K562 (cell line): ENCODE measurements around the gene MBD6. TPM values are rescaled to one million over a fixed set of nuclear protein-coding genes. Genes with fewer than 3 reads are reported as not detected.

Source experiments
- ARHGAP35 ChIP-seq: fragments of 450-650 bp; IDR thresholded peaks from 2 replicates; pipeline ENCODE4 v1.6.1; 2018; ENCODE audit not compliant: partially characterized antibody
- BRD9 ChIP-seq: fragments of 450-650 bp; IDR thresholded peaks from 2 replicates; pipeline ENCODE4 v1.6.1; 2018; ENCODE audit warnings: low read depth; ENCODE audit not compliant: partially characterized antibody
- CBFA2T2 ChIP-seq: fragments of 450-650 bp; conservative IDR thresholded peaks from 2 replicates; pipeline ENCODE4 v1.6.1; 2017; ENCODE audit warnings: mild to moderate bottlenecking
- CBFA2T3 ChIP-seq: fragments of 450-650 bp; IDR thresholded peaks from 2 replicates; pipeline ENCODE4 v1.6.1; 2017
- DNMT1 ChIP-seq: fragments of 450-650 bp; IDR thresholded peaks from 2 replicates; pipeline ENCODE4 v1.6.1; 2016; ENCODE audit warnings: antibody characterized with exemption, mild to moderate bottlenecking
- FOXA3 ChIP-seq, 2 experiments: fragments of 450-650 bp in 1 of 2; sonication (generic) in 1 of 2; formaldehyde crosslinking; IDR thresholded peaks in 1 of 2; conservative IDR thresholded peaks in 1 of 2; 2 replicates each; pipeline versions ENCODE4 v1.4.0 to v1.8.0; 2020 to 2022; ENCODE audit warnings: mild to moderate bottlenecking in 2 of 2, missing genetic modification reagents in 1 of 2
- FOXK2 ChIP-seq, 2 experiments: fragments of 450-650 bp; IDR thresholded peaks in 1 of 2; conservative IDR thresholded peaks in 1 of 2; 2 replicates each; pipeline ENCODE4 v1.6.1; 2016; ENCODE audit warnings: low read depth in 2 of 2, mild to moderate bottlenecking in 1 of 2
- KLF13 ChIP-seq: fragments of 450-650 bp; IDR thresholded peaks from 2 replicates; pipeline ENCODE4 v1.6.1; 2016; ENCODE audit warnings: missing genetic modification characterization, low read depth, mild to moderate bottlenecking, missing compliant biosample characterization, moderate library complexity, borderline replicate concordance
- MLLT1 ChIP-seq, 2 experiments: fragments of 450-650 bp; IDR thresholded peaks; 2 replicates each; pipeline ENCODE4 v1.6.1; 2016
- NCOA4 ChIP-seq: fragments of 450-650 bp; IDR thresholded peaks from 2 replicates; pipeline ENCODE4 v1.6.1; 2018; ENCODE audit warnings: mild to moderate bottlenecking; ENCODE audit not compliant: partially characterized antibody
- NFIC ChIP-seq: fragments of 450-650 bp; IDR thresholded peaks from 2 replicates; pipeline ENCODE4 v1.6.1; 2017; ENCODE audit warnings: mild to moderate bottlenecking, inconsistent platforms
- PATZ1 ChIP-seq: fragments of 250-450 bp; sonication (Bioruptor Pico); IDR thresholded peaks from 2 replicates; pipeline ENCODE4 v1.5.0; 2020; ENCODE audit warnings: mild to moderate bottlenecking, borderline replicate concordance
- SIN3A ChIP-seq, 2 experiments: fragments of 150-350 bp in 1 of 2; IDR thresholded peaks; 2 replicates each; pipeline ENCODE4 v1.6.1; 2011 to 2016; ENCODE audit warnings: borderline replicate concordance in 2 of 2, low read depth in 2 of 2, low read length in 2 of 2, mild to moderate bottlenecking in 2 of 2, moderate library complexity in 2 of 2; ENCODE audit not compliant: control insufficient read depth in 1 of 2
- STAT5A ChIP-seq: IDR thresholded peaks from 2 replicates; pipeline ENCODE4 v1.6.1; 2012; ENCODE audit warnings: low read length, inconsistent platforms, borderline replicate concordance
- THRB ChIP-seq: fragments of 450-650 bp; formaldehyde crosslinking; conservative IDR thresholded peaks from 2 replicates; pipeline ENCODE4 v1.4.0; 2022; ENCODE audit warnings: mild to moderate bottlenecking, missing genetic modification characterization
- ZBTB5 ChIP-seq: fragments of 450-650 bp; IDR thresholded peaks from 2 replicates; pipeline ENCODE4 v1.6.1; 2017; ENCODE audit warnings: antibody characterized with exemption
- ZBTB7A ChIP-seq: IDR thresholded peaks from 2 replicates; pipeline ENCODE4 v1.6.1; 2011; ENCODE audit warnings: low read depth, mild to moderate bottlenecking, low read length, moderate library complexity, borderline replicate concordance; ENCODE audit not compliant: control insufficient read depth
- ZC3H8 ChIP-seq: fragments of 450-650 bp; IDR thresholded peaks from 2 replicates; pipeline ENCODE4 v1.6.1; 2017
- ZNF431 ChIP-seq: sonication (generic); formaldehyde crosslinking; IDR thresholded peaks from 2 replicates; pipeline ENCODE4 v1.8.0; 2022; ENCODE audit warnings: mild to moderate bottlenecking, missing genetic modification reagents
- ZNF695 ChIP-seq: fragments of 450-650 bp; formaldehyde crosslinking; IDR thresholded peaks from 2 replicates; pipeline ENCODE4 v1.4.0; 2020; ENCODE audit warnings: mild to moderate bottlenecking, moderate library complexity
- polyA plus RNA-seq, 8 experiments: library from polyadenylated mRNA; depleted of rRNA in 4 of 8; stranded (reverse) in 5 of 8; unstranded in 3 of 8; fragments of >200 nt; fragmentation: Nextera tagmentation in 2 of 8; fragmentation: Illumina TruSeq in 1 of 8; extraction: Ambion mirVana in 2 of 8; extraction: Trizol in 1 of 8; gene quantifications; 2 replicates each; pipeline versions ENCODE4 v1.2.1 to v1.2.3, GENCODE V29; 2011 to 2014; ENCODE audit warnings: inconsistent platforms in 1 of 8, missing spikeins in 1 of 8
- total RNA-seq, 7 experiments: library from RNA; depleted of rRNA in 6 of 7; stranded (reverse); fragments of >200 nt in 6 of 7; fragmentation: Illumina TruSeq in 2 of 7; extraction: Trizol in 2 of 7; gene quantifications; 2 replicates each; pipeline versions ENCODE4 v1.2.1 to v1.2.3, GENCODE V29; 2011 to 2021; ENCODE audit warnings: low replicate concordance in 1 of 7

MBD6 gene
- total and polyA plus RNA-seq, 9 of the 15 experiments (the other 6 are each of a cell fraction or from before 2014, with no cell fraction given) = 2.0 to 54.8 (median 3.8) TPM

- TF ChIP-seq FOXK2 (conservative IDR thresholded peaks at IDR 0.05 in 1 of 2, IDR thresholded peaks at IDR 0.05 in 1 of 2; ENCODE audit: low read depth in 2 of 2) (0 out of 4 replicates have a peak, but pooled peaks of 1 of the 2 experiments have one; percentile 38), NCOA4 (peak; percentile 74), ZBTB5 (peak; percentile 43; the same call in 1 of the 2 replicates), KLF13 (tag) (no peak), CBFA2T2 (0 out of 2 replicates have a peak, but pooled peaks have one; percentile 14), ARHGAP35 (peak; percentile 65), BRD9 (peak; percentile 29), CBFA2T3 (0 out of 2 replicates have a peak, but pooled peaks have one; percentile 16), ZNF695 (CRISPR knock-in tag) (no peak), ZC3H8 (no peak), PATZ1 (CRISPR knock-in tag) (0 out of 2 replicates have a peak, but pooled peaks have one; percentile 49), SIN3A (IDR thresholded peaks at IDR 0.05; ENCODE audit: borderline replicate concordance in 2 of 2, control insufficient read depth in 1 of 2, low read depth in 2 of 2, low read length in 2 of 2) (peak in 1 of 2 experiments; percentile 79; a peak in 1 of 4 replicates), FOXA3 (CRISPR knock-in tag; conservative IDR thresholded peaks at IDR 0.05 in 1 of 2, IDR thresholded peaks at IDR 0.05 in 1 of 2) (no peak), NFIC (0 out of 2 replicates have a peak, but pooled peaks have one; percentile 4), THRB (0 out of 2 replicates have a peak, but pooled peaks have one; percentile 69), MLLT1 (IDR thresholded peaks at IDR 0.05) (peak in 1 of 2 experiments; percentile 83; a peak in 2 of 4 replicates), ZBTB7A (no peak), ZNF431 (CRISPR knock-in tag) (0 out of 2 replicates have a peak, but pooled peaks have one; percentile 20), DNMT1 (0 out of 2 replicates have a peak, but pooled peaks have one; percentile 61), STAT5A (no peak)
These were observed 34.0 kb upstream of the MBD6 start (continued) for GRCh38 chr12:57488402-57489156.
